ENCODE measurements around the gene ANXA6.

ANXA6 gene

DNA sequence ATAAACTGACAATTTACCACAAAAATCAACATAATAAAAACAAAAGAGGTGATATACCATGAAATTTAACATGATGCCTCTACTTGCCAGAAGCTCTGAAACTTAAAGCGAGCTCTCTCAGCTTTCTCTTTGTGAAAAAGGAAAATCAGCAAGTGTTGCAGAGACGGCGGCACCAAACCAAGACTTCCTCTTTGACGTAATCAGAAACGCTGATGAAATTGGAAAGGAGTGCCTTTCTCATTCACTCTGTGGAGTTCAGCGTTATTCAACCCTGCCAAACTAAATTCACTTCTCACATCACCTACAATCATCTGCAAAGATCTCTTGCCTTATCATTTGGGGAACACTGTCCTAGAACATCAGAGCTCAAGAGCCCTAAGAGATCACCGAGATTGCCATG is 32.2 kb downstream of the ANXA6 start:
- H3K27ac ChIP-seq (ENCODE audit: low read depth, low read length), result no peak overlapping the region
- peaks cover 72% of the 10 kb centered on the region for H3K36me3 ChIP-seq (ENCODE audit: control insufficient read depth, insufficient read depth, low read length)
- H3K9ac ChIP-seq (ENCODE audit: low read depth, low read length), result no peak overlapping the region
- no peak overlapping the region for H3K4me3 ChIP-seq (ENCODE audit: low read depth, low read length)
- peaks cover 5% of the 10 kb centered on the region; the same call in 1 of the 2 replicates for H3K4me1 ChIP-seq (ENCODE audit: control insufficient read depth, insufficient read depth, low read length)
- H3K9me3 ChIP-seq (ENCODE audit: control insufficient read depth, insufficient read depth, low read length), result no peaks in the 10 kb centered on the region
- H3K27me3 ChIP-seq (ENCODE audit: control insufficient read depth, insufficient read depth, low read length), result no peaks in the 10 kb centered on the region

- Histone ChIP-seq H3K4me1 (ENCODE audit: control insufficient read depth, insufficient read depth, low read length) (peaks cover 5% of the 10 kb centered on the region; the same call in 1 of the 2 replicates), H3K9me3 (ENCODE audit: control insufficient read depth, insufficient read depth, low read length) (no peaks in the 10 kb centered on the region), H3K27ac (ENCODE audit: low read depth, low read length) (no peak overlapping the region), H3K9ac (ENCODE audit: low read depth, low read length) (no peak overlapping the region), H3K36me3 (ENCODE audit: control insufficient read depth, insufficient read depth, low read length) (peaks cover 68% of the 10 kb centered on the region), H3K4me3 (ENCODE audit: low read depth, low read length) (no peak overlapping the region), H3K27me3 (ENCODE audit: control insufficient read depth, insufficient read depth, low read length) (no peaks in the 10 kb centered on the region)
Measured at GRCh38 chr5:151123897-151124751, 33.5 kb downstream of the ANXA6 start.

GRCh38 chr5:151122828-151123227 is 34.8 kb downstream of the ANXA6 start:
- Histone ChIP-seq H3K4me1 (ENCODE audit: control insufficient read depth, insufficient read depth, low read length) (peaks cover 5% of the 10 kb centered on the region; the same call in 1 of the 2 replicates), H3K36me3 (ENCODE audit: control insufficient read depth, insufficient read depth, low read length) (peaks cover 59% of the 10 kb centered on the region), H3K4me3 (ENCODE audit: low read depth, low read length) (no peak overlapping the region), H3K27me3 (ENCODE audit: control insufficient read depth, insufficient read depth, low read length) (no peaks in the 10 kb centered on the region), H3K9ac (ENCODE audit: low read depth, low read length) (no peak overlapping the region), H3K9me3 (ENCODE audit: control insufficient read depth, insufficient read depth, low read length) (no peaks in the 10 kb centered on the region), H3K27ac (ENCODE audit: low read depth, low read length) (no peak overlapping the region)

DNA sequence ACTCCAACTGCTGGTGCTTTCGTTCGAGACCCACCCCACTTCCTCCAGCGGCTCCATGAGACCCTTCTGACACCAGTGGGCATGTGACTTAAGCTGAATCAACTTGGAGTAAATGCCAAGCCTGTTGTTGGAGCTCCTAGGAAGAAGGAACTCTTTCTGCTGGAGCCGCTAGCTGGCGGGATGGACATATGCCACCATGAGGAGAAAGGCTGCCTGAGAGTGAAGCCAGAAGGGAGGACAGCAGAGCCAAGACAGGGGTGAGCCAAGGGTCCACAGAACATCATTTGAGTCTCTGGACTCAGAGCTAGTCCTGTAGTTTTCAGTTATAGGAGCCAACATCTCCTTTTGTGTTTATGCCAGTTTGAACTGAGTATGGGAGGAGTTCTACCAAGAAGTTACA is 35.9 kb downstream of the ANXA6 start:
- Histone ChIP-seq H3K4me1 (ENCODE audit: control insufficient read depth, insufficient read depth, low read length) (peaks cover 5% of the 10 kb centered on the region; the same call in 1 of the 2 replicates), H3K36me3 (ENCODE audit: control insufficient read depth, insufficient read depth, low read length) (peaks cover 61% of the 10 kb centered on the region), H3K4me3 (ENCODE audit: low read depth, low read length) (no peak overlapping the region), H3K9ac (ENCODE audit: low read depth, low read length) (no peak overlapping the region), H3K9me3 (ENCODE audit: control insufficient read depth, insufficient read depth, low read length) (no peaks in the 10 kb centered on the region), H3K27me3 (ENCODE audit: control insufficient read depth, insufficient read depth, low read length) (no peaks in the 10 kb centered on the region), H3K27ac (ENCODE audit: low read depth, low read length) (no peak overlapping the region)

DNA sequence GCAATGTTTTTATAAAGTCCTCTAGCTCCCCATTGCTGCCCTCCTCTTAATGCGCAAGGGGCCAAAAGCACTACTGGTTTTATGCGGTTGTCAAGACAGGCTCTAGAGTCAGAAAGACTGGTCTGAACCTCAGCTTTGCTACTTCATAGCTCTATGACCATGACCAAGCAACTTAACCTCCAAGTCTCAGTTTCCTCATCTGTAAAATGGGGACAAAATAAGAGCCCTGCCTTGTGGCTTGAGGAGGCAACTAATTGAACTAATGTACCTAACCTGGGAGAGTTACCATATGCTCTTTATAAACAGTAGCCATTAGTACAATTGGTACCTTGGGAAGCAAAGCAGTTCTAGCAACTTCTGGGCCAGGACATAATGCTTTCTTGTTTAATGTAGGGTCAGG is 36.5 kb downstream of the ANXA6 start:
- no peak overlapping the region for H3K27ac ChIP-seq (ENCODE audit: low read depth, low read length)

DNA sequence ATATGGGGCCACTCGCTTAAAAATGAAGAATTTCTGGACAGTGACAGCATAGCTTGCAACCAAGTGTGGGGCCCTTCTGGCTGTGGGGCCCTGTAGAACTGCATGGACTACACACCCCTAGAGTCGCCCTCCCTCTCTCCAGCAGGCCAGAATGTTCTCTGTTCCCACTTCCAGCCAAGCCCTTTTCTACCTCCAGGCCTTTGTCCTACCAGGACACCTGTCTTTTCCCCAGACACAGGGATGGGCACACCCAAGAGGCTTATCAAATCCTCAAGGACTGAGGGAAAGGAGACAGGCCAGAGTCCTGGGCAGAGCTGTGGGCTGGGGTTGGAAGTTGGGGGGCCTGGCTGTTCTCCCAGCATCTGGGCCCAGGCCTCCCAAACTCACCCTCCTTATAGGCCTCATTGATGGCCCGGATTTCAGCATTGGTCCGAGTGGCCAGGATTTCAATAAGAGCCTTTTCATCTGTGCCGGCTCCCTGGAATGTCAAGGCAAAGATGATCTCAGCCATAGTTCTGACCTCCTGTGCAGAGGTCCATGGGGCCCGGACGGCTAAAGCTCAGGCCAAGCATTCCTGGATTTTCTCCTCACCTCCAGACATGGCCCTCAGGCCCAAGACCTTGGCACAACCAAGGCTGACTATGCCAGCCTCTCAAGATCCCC is 38.5 kb downstream of the ANXA6 start:
- peaks cover 52% of the 10 kb centered on the region for H3K36me3 ChIP-seq (ENCODE audit: control insufficient read depth, insufficient read depth, low read length)

More for the DNA sequence above, 36.5 kb downstream of the ANXA6 start:
- no peaks in the 10 kb centered on the region for H3K9me3 ChIP-seq (ENCODE audit: control insufficient read depth, insufficient read depth, low read length)
- H3K36me3 ChIP-seq (ENCODE audit: control insufficient read depth, insufficient read depth, low read length), result peaks cover 63% of the 10 kb centered on the region
- peaks cover 5% of the 10 kb centered on the region; the same call in 1 of the 2 replicates for H3K4me1 ChIP-seq (ENCODE audit: control insufficient read depth, insufficient read depth, low read length)
- no peak overlapping the region for H3K4me3 ChIP-seq (ENCODE audit: low read depth, low read length)
- H3K27me3 ChIP-seq (ENCODE audit: control insufficient read depth, insufficient read depth, low read length), result no peaks in the 10 kb centered on the region
- no peak overlapping the region for H3K9ac ChIP-seq (ENCODE audit: low read depth, low read length)

DNA sequence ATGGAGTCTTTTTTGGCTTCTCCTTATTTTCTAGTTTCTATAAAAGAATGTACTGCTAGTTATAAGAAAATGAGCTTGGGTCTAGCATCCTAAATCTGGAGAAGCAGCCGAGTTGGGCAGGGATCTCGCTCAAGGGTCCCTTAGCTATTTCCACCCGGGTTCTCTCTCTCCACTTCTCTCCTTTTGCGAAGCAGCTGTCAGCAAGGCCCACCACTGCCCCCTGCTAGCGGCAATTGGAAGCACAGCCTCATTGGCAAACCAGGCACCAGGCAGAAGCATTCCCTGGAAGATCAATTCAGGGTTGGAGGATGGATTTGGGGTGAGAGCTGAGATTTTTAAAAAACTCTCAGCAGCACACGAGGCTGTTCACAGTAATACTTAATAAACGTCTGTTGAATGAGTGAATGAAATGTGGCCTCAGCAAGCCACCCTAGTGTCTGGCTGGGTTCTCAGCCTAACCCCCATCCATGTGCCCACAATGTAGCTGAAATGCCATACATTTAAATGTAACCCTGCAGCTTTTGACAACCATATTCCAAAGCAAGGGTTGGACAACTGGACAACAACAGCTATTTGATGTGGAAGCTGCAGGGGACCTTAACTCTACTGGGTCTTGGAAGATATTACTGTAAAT is 42.2 kb downstream of the ANXA6 start:
- Histone ChIP-seq H3K4me1 (ENCODE audit: control insufficient read depth, insufficient read depth, low read length) (no peaks in the 10 kb centered on the region), H3K27ac (ENCODE audit: low read depth, low read length) (no peak overlapping the region), H3K4me3 (ENCODE audit: low read depth, low read length) (no peak overlapping the region), H3K27me3 (ENCODE audit: control insufficient read depth, insufficient read depth, low read length) (no peaks in the 10 kb centered on the region), H3K9ac (ENCODE audit: low read depth, low read length) (no peak overlapping the region), H3K9me3 (ENCODE audit: control insufficient read depth, insufficient read depth, low read length) (no peaks in the 10 kb centered on the region), H3K36me3 (ENCODE audit: control insufficient read depth, insufficient read depth, low read length) (peaks cover 31% of the 10 kb centered on the region)

More for the DNA sequence above, 38.5 kb downstream of the ANXA6 start:
- no peaks in the 10 kb centered on the region for H3K27me3 ChIP-seq (ENCODE audit: control insufficient read depth, insufficient read depth, low read length)
- H3K9ac ChIP-seq (ENCODE audit: low read depth, low read length), result no peak overlapping the region
- H3K4me1 ChIP-seq (ENCODE audit: control insufficient read depth, insufficient read depth, low read length), result peaks cover 3% of the 10 kb centered on the region; the same call in 1 of the 2 replicates
- no peaks in the 10 kb centered on the region for H3K9me3 ChIP-seq (ENCODE audit: control insufficient read depth, insufficient read depth, low read length)
- no peak overlapping the region for H3K4me3 ChIP-seq (ENCODE audit: low read depth, low read length)
- no peak overlapping the region for H3K27ac ChIP-seq (ENCODE audit: low read depth, low read length)

GRCh38 chr5:151113651-151114050 is 43.9 kb downstream of the ANXA6 start:
- no peak overlapping the region for H3K27ac ChIP-seq (ENCODE audit: low read depth, low read length)
- H3K9me3 ChIP-seq (ENCODE audit: control insufficient read depth, insufficient read depth, low read length), result no peaks in the 10 kb centered on the region
- H3K4me3 ChIP-seq (ENCODE audit: low read depth, low read length), result no peak overlapping the region
- H3K36me3 ChIP-seq (ENCODE audit: control insufficient read depth, insufficient read depth, low read length), result peaks cover 34% of the 10 kb centered on the region
- no peak overlapping the region for H3K9ac ChIP-seq (ENCODE audit: low read depth, low read length)
- H3K27me3 ChIP-seq (ENCODE audit: control insufficient read depth, insufficient read depth, low read length), result no peaks in the 10 kb centered on the region
- no peaks in the 10 kb centered on the region for H3K4me1 ChIP-seq (ENCODE audit: control insufficient read depth, insufficient read depth, low read length)

- Histone ChIP-seq H3K4me1 (ENCODE audit: control insufficient read depth, insufficient read depth, low read length) (no peaks in the 10 kb centered on the region), H3K9me3 (ENCODE audit: control insufficient read depth, insufficient read depth, low read length) (no peaks in the 10 kb centered on the region), H3K27me3 (ENCODE audit: control insufficient read depth, insufficient read depth, low read length) (no peaks in the 10 kb centered on the region), H3K9ac (ENCODE audit: low read depth, low read length) (no peak overlapping the region), H3K27ac (ENCODE audit: low read depth, low read length) (no peak overlapping the region), H3K36me3 (ENCODE audit: control insufficient read depth, insufficient read depth, low read length) (peaks cover 43% of the 10 kb centered on the region), H3K4me3 (ENCODE audit: low read depth, low read length) (no peak overlapping the region)
Measured at GRCh38 chr5:151110992-151111391, 46.6 kb downstream of the ANXA6 start.

DNA sequence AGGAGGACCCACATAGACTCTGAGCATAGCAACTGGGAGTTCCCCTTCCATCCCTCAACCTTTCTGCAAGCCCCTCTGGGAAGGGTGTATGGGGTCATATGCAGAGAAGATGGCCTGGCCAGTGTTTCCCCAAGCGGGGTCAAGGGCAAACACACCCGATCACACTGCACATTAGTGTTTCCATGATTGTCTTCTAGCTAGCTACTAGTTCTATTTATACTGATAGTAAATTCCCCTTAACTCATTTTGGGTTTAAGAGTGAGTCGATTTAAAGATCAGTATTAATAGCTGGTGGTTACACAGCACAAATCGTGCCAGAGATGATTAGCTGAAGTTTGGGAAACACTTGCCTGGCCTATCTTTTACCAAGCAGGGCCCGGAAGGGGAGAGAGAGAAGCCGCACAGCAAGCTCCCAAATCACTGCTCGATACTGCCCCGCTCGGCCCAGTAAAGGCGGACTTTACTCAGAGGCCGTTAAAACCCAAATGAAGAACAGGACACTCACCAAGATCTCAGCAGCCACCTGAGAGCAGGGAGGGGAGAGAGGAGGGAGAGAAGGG is 47.4 kb downstream of the ANXA6 start:
- H3K9me3 ChIP-seq (ENCODE audit: control insufficient read depth, insufficient read depth, low read length), result no peaks in the 10 kb centered on the region
- H3K27me3 ChIP-seq (ENCODE audit: control insufficient read depth, insufficient read depth, low read length), result no peaks in the 10 kb centered on the region
- H3K4me1 ChIP-seq (ENCODE audit: control insufficient read depth, insufficient read depth, low read length), result no peaks in the 10 kb centered on the region
- no peak overlapping the region for H3K4me3 ChIP-seq (ENCODE audit: low read depth, low read length)
- no peak overlapping the region for H3K27ac ChIP-seq (ENCODE audit: low read depth, low read length)
- no peak overlapping the region for H3K9ac ChIP-seq (ENCODE audit: low read depth, low read length)
- peaks cover 45% of the 10 kb centered on the region for H3K36me3 ChIP-seq (ENCODE audit: control insufficient read depth, insufficient read depth, low read length)

All from HUES48 (cell line).